Heart left ventricle (tissue), 16 donors: ENCODE measurements around the gene EEF1AKMT2. TPM values are rescaled to one million over a fixed set of nuclear protein-coding genes. Genes with fewer than 3 reads are reported as not detected.

ENCODE experiments used
- ATAC-seq, 4 donors: fragments of 200-7000 bp; cut with Tn5 transposase; one replicate each; pipeline ENCODE4 v1.9.1; 2020 to 2022; ENCODE audit warnings: moderate library complexity in 4 of 4, mild to moderate bottlenecking in 3 of 4, moderate number of reproducible peaks in 1 of 4
- DNase-seq, 5 donors: peaks; one replicate each; pipeline ENCODE4 v3.0.0-alpha.2; 2020
- H3K27ac ChIP-seq, 12 donors: fragments of 200-600 bp; sonication (generic) in 4 of 12; one replicate each; pipeline versions ENCODE4 v1.5.0 to v1.8.0; 2016 to 2022; ENCODE audit warnings: mild to moderate bottlenecking in 2 of 12
- H3K27me3 ChIP-seq, 9 donors: fragments of 200-600 bp; sonication (generic) in 2 of 9; one replicate each; pipeline versions ENCODE4 v1.5.1 to v1.8.0; 2016 to 2022; ENCODE audit warnings: mild to moderate bottlenecking in 3 of 9
- H3K36me3 ChIP-seq, 9 donors: fragments of 200-600 bp; sonication (generic) in 2 of 9; one replicate each; pipeline versions ENCODE4 v1.5.0 to v1.8.0; 2018 to 2022; ENCODE audit warnings: mild to moderate bottlenecking in 2 of 9
- H3K4me1 ChIP-seq, 12 donors: fragments of 200-600 bp; sonication (generic) in 4 of 12; one replicate each; pipeline versions ENCODE4 v1.5.0 to v1.8.0; 2016 to 2022; ENCODE audit warnings: mild to moderate bottlenecking in 3 of 12
- H3K4me3 ChIP-seq, 12 donors: fragments of 200-600 bp; sonication (generic) in 4 of 12; one replicate each; pipeline versions ENCODE4 v1.5.0 to v1.8.0; 2017 to 2022; ENCODE audit warnings: mild to moderate bottlenecking in 9 of 12, moderate library complexity in 4 of 12
- H3K9me3 ChIP-seq, 12 donors: fragments of 200-600 bp; sonication (generic) in 4 of 12; one replicate each; pipeline versions ENCODE4 v1.5.0 to v1.8.0; 2016 to 2022; ENCODE audit warnings: mild to moderate bottlenecking in 1 of 12
- CTCF ChIP-seq, 12 donors: fragments of 200-600 bp; sonication (generic) in 4 of 12; IDR thresholded peaks; one replicate each; pipeline versions ENCODE4 v1.5.0 to v1.8.0; 2018 to 2022; ENCODE audit warnings: antibody characterized with exemption in 12 of 12, mild to moderate bottlenecking in 5 of 12
- POLR2A ChIP-seq, 2 donors: fragments of 450-650 bp; IDR thresholded peaks; one replicate each; pipeline ENCODE4 v1.6.1; 2017; ENCODE audit warnings: antibody characterized with exemption in 2 of 2, mild to moderate bottlenecking in 2 of 2, moderate library complexity in 2 of 2
- WGBS, 4 donors: extraction: QIAGEN DNeasy Blood & Tissue Kit in 2 of 4; methylation state at CpG; one replicate each; pipeline versions ENCODE4 v1.1.5 to v1.1.7; 2013 to 2018; 5-methylcytosine and 5-hydroxymethylcytosine counted together
- intact Hi-C, 10 donors: fragments of 100-400 bp; cut with DNase I; formaldehyde crosslinking; loops; one replicate each; pipeline versions ENCODE4 v1.11.1 to v1.14.2; 2022
- polyA plus RNA-seq, 2 donors: library from polyadenylated mRNA; stranded (reverse); fragments of 200-250 nt; gene quantifications; one replicate each; pipeline ENCODE4 v1.2.3, GENCODE V29; 2013
- total RNA-seq, 9 donors: library from RNA; depleted of rRNA in 2 of 9; stranded (reverse); fragments of >200 nt in 2 of 9; fragmentation: NEBNext Ultra II Directional in 3 of 9; extraction: Animal tissue kit (Norgen Biotek cat#: 25700) in 3 of 9; gene quantifications; one replicate each; pipeline versions ENCODE4 v1.1.0 to v1.2.4, GENCODE V29; 2016 to 2023
- donor health status: ischemic (EF 13 %, LVEDD 7.1; RV severe dilation, severe dysfunction).
- donor health status: healthy with polysubstance abuse.
- donor health status: DM: no; HTN: yes; CAD: no.
- donor health status: DM: no; HTN: no; CAD: no.
- donor health status: ischemic (EF 25% LVEDD 6.9; RV normal size, moderate dysfunction).
- donor health status: ischemic (EF 25% LVEDD 5.7; RV mildly dilated, moderate dysfunction).
- donor health status: healthy.
- donor health status: DM: yes; HTN: yes; CAD: no.
- donor health status: ischemic (EF 35%, LVEDD 5.7; RV mildly dilated, moderate dysfunction).
- donor health status: nonischemic (EF 11% LVEDD 7.7; RV severe dilation, severe dysfunction).
- donor health status: DM: yes; HTN: yes; CAD: no.
- donor health status: PGD.
- donor health status: ischemic (EF 29% LVEDD 5.4; RV normal size, mild dysfunction).
- donor health status: nonischemic (EF 23%, LVEDD 6.1; RV moderate dilation, normal function).

Gene EEF1AKMT2
- total and polyA plus RNA-seq, 11 donors: 3.6 to 14.8 (median 10.9) TPM

- Histone ChIP-seq H3K9me3 (no peaks in the 10 kb centered on the region), H3K27ac (no peak overlapping the region), H3K4me3 (no peak overlapping the region), H3K36me3 (peaks cover 2 to 98% (median 91%) of the 10 kb centered on the region in 9 donors), H3K27me3 (no peaks in the 10 kb centered on the region), H3K4me1 (no peaks in the 10 kb centered on the region)
- TF ChIP-seq CTCF (IDR thresholded peaks at IDR 0.05) (no peak), POLR2A (IDR thresholded peaks at IDR 0.05) (no peak)
- DNase-seq: no peak
- no peak for ATAC-seq
- intact Hi-C loops: loop anchor here in 1 of 10 donors (5.0 kb wide), 1 partner anchor 298 kb away; no protein-coding TSS in a partner anchor
These were observed 38.8 kb upstream of the EEF1AKMT2 start for GRCh38 chr10:124830445-124830844.

- intact Hi-C loops: loop anchor here in 9 of 10 donors (5.0 to 10.0 kb wide), 4 partner anchors 75 to 302 kb away; no protein-coding TSS in a partner anchor
- no peak overlapping the region for H3K27ac ChIP-seq
- peaks cover 0 to 89% (median 83%) of the 10 kb centered on the region in 9 donors for H3K36me3 ChIP-seq
These were observed 37.9 kb upstream of the EEF1AKMT2 start for GRCh38 chr10:124829447-124830115.

GRCh38 chr10:124827474-124827873, 35.8 kb upstream of the EEF1AKMT2 start:
- intact Hi-C loops: loop anchor here in 9 of 10 donors (2.0 to 10.0 kb wide), 5 partner anchors 73 to 300 kb away; no protein-coding TSS in a partner anchor
- ATAC-seq: no peak
- WGBS, 4 donors: 42 to 58% (median 51%) methylated on average over 3 of the region's 3 CpGs

More at GRCh38 chr10:124829447-124830115, 37.9 kb upstream of the EEF1AKMT2 start:
- Histone ChIP-seq H3K4me1 (no peaks in the 10 kb centered on the region), H3K4me3 (no peak overlapping the region), H3K9me3 (no peaks in the 10 kb centered on the region), H3K27me3 (no peaks in the 10 kb centered on the region)
- ATAC-seq: no peak
- WGBS, 4 donors: 92 to 94% (median 94%) methylated on average over 8 of the region's 8 CpGs
- DNase-seq: no peak
- TF ChIP-seq CTCF (IDR thresholded peaks at IDR 0.05) (no peak), POLR2A (IDR thresholded peaks at IDR 0.05) (no peak)

More at GRCh38 chr10:124827474-124827873, 35.8 kb upstream of the EEF1AKMT2 start:
- Histone ChIP-seq H3K4me3 (no peak overlapping the region), H3K36me3 (peaks cover 0 to 72% (median 62%) of the 10 kb centered on the region in 9 donors), H3K27ac (no peak overlapping the region), H3K27me3 (no peaks in the 10 kb centered on the region), H3K4me1 (no peaks in the 10 kb centered on the region), H3K9me3 (no peaks in the 10 kb centered on the region)
- peak; percentile 42 to 71 (median 54) for TF ChIP-seq CTCF (IDR thresholded peaks at IDR 0.05)
- no peak for TF ChIP-seq POLR2A (IDR thresholded peaks at IDR 0.05)
- DNase-seq: no peak
